WTC11 (cell line): ENCODE results near the gene BTBD2. TPM values are rescaled to one million over a fixed set of nuclear protein-coding genes. Genes with fewer than 3 reads are reported as not detected.

Source experiments
- ATAC-seq: fragments of 200-7000 bp; cut with Tn5 transposase; 2 replicates; pipeline ENCODE4 v1.10.0; 2021; ENCODE audit warnings: mild to moderate bottlenecking, moderate library complexity
- CTCF ChIA-PET: fragments of 300-600 bp; sonication (Branson Sonifier 250); formaldehyde crosslinking; loops from one replicate; lab custom pipeline; 2021; ENCODE audit warnings: antibody characterized with exemption; lab: Charles Lee
- POLR2A ChIA-PET: fragments of 350-600 bp; sonication (Branson Sonifier 250); formaldehyde crosslinking; loops from one replicate; lab custom pipeline; 2021; ENCODE audit warnings: antibody characterized with exemption; lab: Charles Lee
- DNase-seq: peaks from one replicate; pipeline ENCODE4 v3.0.0; 2021; ENCODE audit warnings: low spot score
- H3K27ac Mint-ChIP-seq: 2 replicates; pipeline ENCODE4 v1.8.0; 2021; ENCODE audit warnings: mixed read lengths
- H3K27me3 Mint-ChIP-seq: 2 replicates; pipeline ENCODE4 v1.8.0; 2021; ENCODE audit warnings: low read depth, mild to moderate bottlenecking, moderate library complexity, mixed read lengths
- H3K36me3 Mint-ChIP-seq: 2 replicates; pipeline ENCODE4 v1.8.0; 2021; ENCODE audit warnings: mixed read lengths
- H3K4me1 Mint-ChIP-seq: 2 replicates; pipeline ENCODE4 v1.8.0; 2022; ENCODE audit warnings: mixed read lengths
- H3K4me3 Mint-ChIP-seq: 2 replicates; pipeline ENCODE4 v1.8.0; 2021; ENCODE audit warnings: mild to moderate bottlenecking, moderate library complexity, mixed read lengths
- H3K9me3 Mint-ChIP-seq: 2 replicates; pipeline ENCODE4 v1.8.0; 2021; ENCODE audit warnings: mixed read lengths
- ARID4B ChIP-seq: sonication (generic); formaldehyde crosslinking; IDR thresholded peaks from 2 replicates; pipeline ENCODE4 v1.8.0; 2023; ENCODE audit warnings: missing genetic modification reagents, mild to moderate bottlenecking, borderline replicate concordance
- CBFB ChIP-seq: sonication (generic); formaldehyde crosslinking; IDR thresholded peaks from 2 replicates; pipeline ENCODE4 v1.8.1; 2022; ENCODE audit warnings: mild to moderate bottlenecking, low read depth, missing genetic modification reagents
- CREB1 ChIP-seq: sonication (generic); formaldehyde crosslinking; IDR thresholded peaks from 2 replicates; pipeline ENCODE4 v1.8.0; 2023; ENCODE audit warnings: mild to moderate bottlenecking, missing genetic modification reagents
- CREM ChIP-seq: sonication (generic); formaldehyde crosslinking; IDR thresholded peaks from 2 replicates; pipeline ENCODE4 v1.8.1; 2022; ENCODE audit warnings: mild to moderate bottlenecking, missing genetic modification reagents, moderate library complexity
- E2F5 ChIP-seq: sonication (generic); formaldehyde crosslinking; IDR thresholded peaks from 2 replicates; pipeline ENCODE4 v1.8.1; 2022; ENCODE audit warnings: mild to moderate bottlenecking, moderate library complexity, missing genetic modification reagents
- MYBL2 ChIP-seq: sonication (generic); formaldehyde crosslinking; IDR thresholded peaks from 2 replicates; pipeline ENCODE4 v1.8.1; 2023; ENCODE audit warnings: mild to moderate bottlenecking, moderate library complexity, missing genetic modification reagents
- NR1H2 ChIP-seq: sonication (generic); formaldehyde crosslinking; IDR thresholded peaks from 2 replicates; pipeline ENCODE4 v1.9.0; 2021; ENCODE audit warnings: mild to moderate bottlenecking, moderate library complexity, missing genetic modification reagents
- NR2C2 ChIP-seq: sonication (generic); formaldehyde crosslinking; IDR thresholded peaks from 2 replicates; pipeline ENCODE4 v1.8.0; 2022; ENCODE audit warnings: mild to moderate bottlenecking, missing genetic modification reagents
- NR3C1 ChIP-seq: sonication (generic); formaldehyde crosslinking; conservative IDR thresholded peaks from 2 replicates; pipeline ENCODE4 v1.8.1; 2023; ENCODE audit warnings: low read depth, mild to moderate bottlenecking, missing genetic modification reagents
- SOX15 ChIP-seq: fragments of 250-450 bp; sonication (Bioruptor Pico); IDR thresholded peaks from 2 replicates; pipeline ENCODE4 v1.9.0; 2021; ENCODE audit warnings: mild to moderate bottlenecking
- USF2 ChIP-seq: sonication (generic); formaldehyde crosslinking; IDR thresholded peaks from 2 replicates; pipeline ENCODE4 v1.8.1; 2023; ENCODE audit warnings: mild to moderate bottlenecking, missing genetic modification reagents, moderate library complexity
- ZNF219 ChIP-seq: sonication (generic); formaldehyde crosslinking; IDR thresholded peaks from 2 replicates; pipeline ENCODE4 v1.8.0; 2023; ENCODE audit warnings: missing genetic modification reagents, mild to moderate bottlenecking, borderline replicate concordance
- ZNF263 ChIP-seq: sonication (generic); formaldehyde crosslinking; IDR thresholded peaks from 2 replicates; pipeline ENCODE4 v1.8.1; 2022; ENCODE audit warnings: low read depth, mild to moderate bottlenecking, moderate library complexity, missing genetic modification reagents
- ZNF281 ChIP-seq: sonication (generic); formaldehyde crosslinking; IDR thresholded peaks from 2 replicates; pipeline ENCODE4 v1.8.0; 2023; ENCODE audit warnings: mild to moderate bottlenecking, missing genetic modification reagents
- ZNF317 ChIP-seq: sonication (generic); formaldehyde crosslinking; IDR thresholded peaks from 2 replicates; pipeline ENCODE4 v1.8.1; 2023; ENCODE audit warnings: low read depth, mild to moderate bottlenecking, moderate library complexity, missing genetic modification reagents, borderline replicate concordance
- ZNF396 ChIP-seq: fragments of 250-450 bp; sonication (Bioruptor Pico); IDR thresholded peaks from 2 replicates; pipeline ENCODE4 v1.8.0; 2021; ENCODE audit warnings: mild to moderate bottlenecking, moderate library complexity, borderline replicate concordance
- total RNA-seq: library from RNA; stranded (reverse); gene quantifications from 3 replicates; pipeline ENCODE4 v1.2.3, GENCODE V29; 2021
- TF ChIP-seq, protein P1 (sequence below): sonication (generic); formaldehyde crosslinking; IDR thresholded peaks from 2 replicates; pipeline ENCODE4 v1.8.1; 2023; ENCODE audit warnings: mild to moderate bottlenecking, missing genetic modification reagents
- TF ChIP-seq, protein P2 (sequence below): sonication (generic); formaldehyde crosslinking; conservative IDR thresholded peaks from 2 replicates; pipeline ENCODE4 v1.8.1; 2022; ENCODE audit warnings: mild to moderate bottlenecking, missing genetic modification reagents

BTBD2 gene
- total RNA-seq, 1 experiment from 2014 or later: 106 TPM

- TF ChIP-seq CREM (no peak), NR2C2 (no peak), SOX15 (CRISPR knock-in tag) (no peak), ZNF317 (no peak), ZNF396 (CRISPR knock-in tag) (no peak), ZNF219 (no peak)
- TF ChIP-seq, all 79 proteins: peak for 0
These were observed 29.0 kb downstream of the BTBD2 start (continued) for GRCh38 chr19:1986357-1987162.

GRCh38 chr19:1985588-1986356, 29.7 kb downstream of the BTBD2 start:
- DNase-seq: no peak
- H3K27ac Mint-ChIP-seq: no peak overlapping the region
- no peak overlapping the region for H3K4me3 Mint-ChIP-seq
- no peaks in the 10 kb centered on the region for H3K9me3 Mint-ChIP-seq
- no peaks in the 10 kb centered on the region for H3K4me1 Mint-ChIP-seq
- no peak; the same call in 1 of the 2 replicates for ATAC-seq
- H3K27me3 Mint-ChIP-seq: no peaks in the 10 kb centered on the region
- ChIA-PET CTCF (no interaction called here), POLR2A (no interaction called here)
- no peak for TF ChIP-seq NR3C1 (CRISPR knock-in tag)
- TF ChIP-seq MYBL2: no peak
- no peak for TF ChIP-seq E2F5 (CRISPR knock-in tag)
- TF ChIP-seq ZNF396 (CRISPR knock-in tag): no peak
- no peak for TF ChIP-seq ZNF263
- TF ChIP-seq NR1H2 (CRISPR knock-in tag): no peak
- TF ChIP-seq, protein P1, sequence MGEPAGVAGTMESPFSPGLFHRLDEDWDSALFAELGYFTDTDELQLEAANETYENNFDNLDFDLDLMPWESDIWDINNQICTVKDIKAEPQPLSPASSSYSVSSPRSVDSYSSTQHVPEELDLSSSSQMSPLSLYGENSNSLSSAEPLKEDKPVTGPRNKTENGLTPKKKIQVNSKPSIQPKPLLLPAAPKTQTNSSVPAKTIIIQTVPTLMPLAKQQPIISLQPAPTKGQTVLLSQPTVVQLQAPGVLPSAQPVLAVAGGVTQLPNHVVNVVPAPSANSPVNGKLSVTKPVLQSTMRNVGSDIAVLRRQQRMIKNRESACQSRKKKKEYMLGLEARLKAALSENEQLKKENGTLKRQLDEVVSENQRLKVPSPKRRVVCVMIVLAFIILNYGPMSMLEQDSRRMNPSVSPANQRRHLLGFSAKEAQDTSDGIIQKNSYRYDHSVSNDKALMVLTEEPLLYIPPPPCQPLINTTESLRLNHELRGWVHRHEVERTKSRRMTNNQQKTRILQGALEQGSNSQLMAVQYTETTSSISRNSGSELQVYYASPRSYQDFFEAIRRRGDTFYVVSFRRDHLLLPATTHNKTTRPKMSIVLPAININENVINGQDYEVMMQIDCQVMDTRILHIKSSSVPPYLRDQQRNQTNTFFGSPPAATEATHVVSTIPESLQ (CRISPR knock-in tag): no peak
- TF ChIP-seq CBFB (CRISPR knock-in tag): no peak
- no peak for TF ChIP-seq ZNF281 (CRISPR knock-in tag)
- TF ChIP-seq CREB1: no peak
- no peak for TF ChIP-seq ARID4B
- no peak for TF ChIP-seq USF2
- TF ChIP-seq, protein P2, sequence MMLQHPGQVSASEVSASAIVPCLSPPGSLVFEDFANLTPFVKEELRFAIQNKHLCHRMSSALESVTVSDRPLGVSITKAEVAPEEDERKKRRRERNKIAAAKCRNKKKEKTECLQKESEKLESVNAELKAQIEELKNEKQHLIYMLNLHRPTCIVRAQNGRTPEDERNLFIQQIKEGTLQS (CRISPR knock-in tag): no peak
- peaks cover 31% of the 10 kb centered on the region for H3K36me3 Mint-ChIP-seq
